CD1c-positive myeloid dendritic cell (primary cell): ENCODE data around the gene CDC20B.

Source experiments
- DNase-seq: peaks from one replicate; pipeline ENCODE4 v3.0.0-alpha.2; 2016; ENCODE audit errors: extremely low spot score

The CDC20B gene, protein sequence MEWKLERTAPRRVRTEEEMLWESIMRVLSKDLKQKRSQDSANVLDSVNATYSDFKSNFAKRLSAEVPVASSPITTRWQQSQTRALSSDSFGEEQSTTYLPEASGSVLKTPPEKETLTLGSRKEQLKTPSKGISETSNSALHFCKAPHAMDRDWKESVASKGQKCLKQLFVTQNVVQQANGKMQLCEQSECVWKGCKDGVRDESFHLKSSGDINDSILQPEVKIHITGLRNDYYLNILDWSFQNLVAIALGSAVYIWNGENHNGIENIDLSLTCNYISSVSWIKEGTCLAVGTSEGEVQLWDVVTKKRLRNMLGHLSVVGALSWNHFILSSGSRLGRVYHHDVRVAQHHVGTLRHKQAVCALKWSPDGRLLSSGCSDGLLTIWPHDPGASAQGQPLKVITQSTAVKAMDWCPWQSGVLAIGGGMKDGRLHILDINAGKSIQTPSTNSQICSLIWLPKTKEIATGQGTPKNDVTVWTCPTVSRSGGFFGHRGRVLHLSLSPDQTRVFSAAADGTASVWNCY

DNA sequence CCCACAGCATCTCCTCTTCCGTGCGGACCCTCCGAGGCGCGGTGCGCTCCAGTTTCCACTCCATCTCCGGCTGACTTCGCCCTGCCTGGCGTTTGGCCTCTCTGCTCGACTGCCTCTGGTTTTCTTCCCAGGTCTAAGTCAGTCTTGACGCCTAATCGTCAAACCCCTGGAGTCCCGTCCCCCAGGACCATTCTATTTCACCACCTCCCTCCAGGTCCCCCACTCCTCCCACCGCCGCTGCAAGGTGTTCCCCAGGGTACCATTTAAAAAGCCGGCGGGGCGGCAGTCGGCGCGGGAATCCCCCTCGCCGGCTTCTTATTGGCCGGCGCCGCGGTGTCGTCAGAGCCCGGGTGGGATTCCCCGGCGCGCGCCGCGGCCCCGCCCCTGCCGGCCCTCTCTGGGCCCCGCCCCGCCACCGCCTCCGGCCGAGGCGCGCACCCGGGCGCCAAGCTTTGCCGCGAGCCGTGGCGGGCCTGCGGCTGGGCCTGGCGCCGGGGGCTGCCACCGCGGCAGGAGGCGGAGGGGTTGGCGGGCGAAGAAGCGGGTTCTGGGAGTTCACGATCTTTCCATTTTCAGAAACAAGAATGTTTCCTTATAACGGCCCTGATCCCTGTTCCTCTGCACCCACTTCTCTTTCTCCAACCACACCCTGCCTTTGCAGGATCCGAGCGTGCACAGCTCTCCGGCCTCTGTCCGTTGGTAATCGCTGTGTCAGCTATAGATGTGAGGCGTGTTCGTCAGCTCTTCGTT, at the start of gene CDC20B:
Gene CDC20B, minus strand, starts transcription at position 241 of the 750 bp plus-strand sequence. Its CDS starts 177 bp downstream, at position 64.
- peak; percentile 79 for DNase-seq

DNA sequence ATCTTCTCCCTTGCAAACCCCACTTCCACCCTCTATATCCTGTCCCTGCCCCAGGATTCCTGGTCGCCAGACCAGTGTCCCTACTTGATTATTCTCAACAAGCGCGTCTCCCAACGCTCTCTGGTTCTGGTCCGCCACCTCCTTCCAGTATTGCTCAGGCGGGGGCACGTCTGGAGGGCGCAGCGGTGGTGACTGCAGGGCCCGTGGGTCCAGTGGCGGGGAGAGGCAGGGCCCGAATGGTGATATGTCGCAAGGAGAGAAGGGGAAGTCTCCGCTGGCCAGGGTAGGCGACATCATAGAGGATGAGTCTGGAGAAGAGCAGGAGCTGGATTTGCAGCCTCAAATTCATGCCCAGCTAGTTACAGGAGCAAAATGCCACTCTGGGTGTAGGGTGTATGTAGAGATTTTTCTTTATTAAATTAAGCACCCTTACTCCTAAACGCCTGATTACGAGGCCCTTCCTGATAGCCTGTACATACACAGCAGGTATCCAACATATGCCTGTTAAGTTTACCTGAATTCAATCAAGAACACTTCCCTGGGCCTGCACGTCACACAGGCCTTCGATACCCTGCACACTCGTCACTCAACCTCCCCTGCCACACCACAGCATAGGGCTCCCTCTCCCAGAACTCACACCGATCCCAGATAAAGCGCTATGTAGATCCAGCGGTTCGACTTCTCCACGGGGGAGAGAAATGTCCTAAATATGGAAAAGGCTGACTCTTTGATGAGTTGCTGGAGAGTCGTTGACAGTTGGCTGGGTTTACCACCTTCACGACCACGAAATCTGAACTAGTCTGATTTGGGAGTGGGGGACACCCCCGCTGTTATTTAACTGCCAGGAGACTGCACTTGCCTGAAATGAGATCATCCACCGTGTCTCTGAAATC, 49.4 kb upstream of the CDC20B start:
- no peak for DNase-seq

DNA sequence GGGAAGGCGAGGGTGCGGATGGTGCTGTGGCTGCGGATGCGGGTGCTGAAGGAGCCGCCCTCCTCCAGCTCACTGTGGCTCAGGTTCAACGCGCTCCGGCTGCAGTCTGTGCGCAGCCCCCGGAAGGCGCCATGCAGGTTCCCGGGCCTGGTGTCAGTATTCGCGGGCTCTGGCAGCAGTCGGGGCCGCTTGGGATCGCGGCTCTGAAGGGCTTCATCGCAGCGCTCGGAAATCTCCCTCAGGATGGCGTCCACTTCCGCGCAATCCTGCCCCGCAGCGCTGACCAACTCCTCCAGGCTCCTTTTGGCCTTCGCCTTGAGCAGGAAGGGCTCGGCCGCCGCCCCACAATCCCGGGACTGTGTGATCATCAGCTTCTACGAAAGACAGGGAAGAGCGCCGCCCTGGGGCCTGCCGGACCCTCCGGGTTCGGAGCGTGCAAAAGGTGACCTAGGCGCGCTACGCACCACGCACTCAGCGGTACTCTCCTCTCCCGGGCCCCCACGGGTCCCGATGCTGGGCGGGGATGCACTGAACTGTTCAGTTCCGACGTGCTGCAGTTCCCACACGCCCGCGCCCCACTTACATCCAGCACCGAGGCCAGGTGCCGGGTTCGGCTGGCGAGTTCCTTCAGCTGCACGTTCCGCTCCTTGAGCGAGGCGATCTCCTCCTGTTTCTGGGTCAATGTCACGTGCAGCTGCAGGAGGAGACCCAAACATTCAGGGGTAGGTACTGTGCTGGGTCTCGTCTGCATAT, 47.6 kb upstream of the CDC20B start:
- DNase-seq, result no peak

DNA sequence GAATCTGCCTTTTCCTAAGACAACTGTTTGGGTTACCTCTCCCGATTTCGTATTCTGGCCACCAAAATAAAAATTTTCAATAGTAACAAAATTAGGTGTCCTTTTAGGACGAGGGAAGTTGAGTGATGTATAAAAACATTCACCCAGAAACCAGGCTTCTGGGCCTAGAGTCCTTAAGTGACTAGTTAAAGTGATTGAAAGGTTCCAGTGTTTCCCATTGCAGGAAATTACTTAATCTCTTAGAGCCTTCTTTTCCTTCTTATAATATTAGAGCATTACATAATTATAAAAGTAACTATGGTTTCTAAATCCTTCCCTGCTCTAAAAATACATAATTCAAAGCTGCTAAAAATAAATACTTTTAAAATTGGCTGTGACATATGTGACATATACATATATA, 46.8 kb upstream of the CDC20B start:
- no peak for DNase-seq

DNA sequence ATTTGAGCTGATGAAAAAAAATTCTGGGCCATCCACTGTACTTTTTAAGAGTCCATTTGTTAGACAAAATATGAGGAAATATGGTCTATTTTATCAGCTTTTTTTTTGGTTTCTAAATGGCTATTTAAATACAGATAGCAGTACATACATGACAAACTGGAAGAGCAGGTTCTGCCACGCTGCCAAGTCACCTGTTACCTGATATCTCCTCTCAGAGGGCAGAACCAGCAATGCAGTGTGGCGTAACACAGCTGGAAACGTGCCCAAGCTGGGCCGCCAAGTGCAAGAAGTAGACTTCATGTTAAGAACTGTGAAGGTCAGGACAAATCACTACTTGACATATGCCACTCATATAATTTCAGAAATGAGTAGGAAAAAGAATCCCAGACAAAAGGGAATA, 46.0 kb upstream of the CDC20B start:
- DNase-seq, result no peak

DNA sequence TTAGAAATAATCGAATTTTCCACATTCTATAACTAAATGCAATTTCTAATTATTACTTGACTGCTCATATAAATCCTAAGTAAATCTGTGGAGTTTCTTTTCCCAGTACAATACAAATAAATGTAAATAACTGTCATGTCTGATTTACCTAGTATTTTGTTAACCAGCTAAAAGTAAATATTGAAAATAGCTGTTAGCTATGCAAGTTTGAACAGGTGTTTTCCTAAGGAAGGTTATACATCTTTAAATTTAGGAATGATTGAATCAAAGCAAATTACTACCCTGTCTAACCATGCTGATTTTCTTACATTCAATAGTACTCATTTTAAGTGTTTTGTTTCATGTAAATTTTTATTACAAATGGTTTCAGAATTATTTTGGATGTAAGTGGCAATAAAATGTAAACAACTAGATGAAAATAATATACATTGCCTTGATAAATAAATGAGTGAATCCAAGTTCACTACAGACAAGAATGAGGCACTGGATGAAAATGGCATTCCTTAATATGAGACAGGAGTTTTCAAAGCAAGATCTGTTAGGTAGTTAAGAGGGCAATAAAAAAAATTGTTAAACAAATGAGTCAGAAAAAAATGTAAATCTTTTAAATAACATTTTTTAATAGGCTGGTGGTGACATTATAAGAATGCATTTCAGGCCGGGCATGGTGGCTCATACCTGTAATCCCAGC, 38.4 kb upstream of the CDC20B start:
- no peak for DNase-seq

DNA sequence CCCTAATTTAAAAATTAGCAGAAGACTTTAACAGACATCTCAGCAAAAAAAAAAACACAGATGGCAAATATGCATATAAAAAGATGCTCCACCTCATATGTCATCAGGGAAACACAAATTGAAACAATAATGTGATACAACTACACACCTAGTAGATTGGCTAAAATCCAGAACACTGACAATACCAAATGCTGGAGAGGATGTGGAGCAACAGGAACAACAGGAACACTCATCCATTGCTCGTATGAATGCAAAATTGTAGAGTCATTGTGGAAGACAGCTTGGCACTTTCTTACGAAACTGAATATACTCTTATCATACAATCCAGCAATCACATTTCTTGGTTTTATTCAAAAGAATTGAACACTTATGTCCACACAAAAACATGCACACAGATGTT, 32.0 kb upstream of the CDC20B start:
- no peak for DNase-seq

DNA sequence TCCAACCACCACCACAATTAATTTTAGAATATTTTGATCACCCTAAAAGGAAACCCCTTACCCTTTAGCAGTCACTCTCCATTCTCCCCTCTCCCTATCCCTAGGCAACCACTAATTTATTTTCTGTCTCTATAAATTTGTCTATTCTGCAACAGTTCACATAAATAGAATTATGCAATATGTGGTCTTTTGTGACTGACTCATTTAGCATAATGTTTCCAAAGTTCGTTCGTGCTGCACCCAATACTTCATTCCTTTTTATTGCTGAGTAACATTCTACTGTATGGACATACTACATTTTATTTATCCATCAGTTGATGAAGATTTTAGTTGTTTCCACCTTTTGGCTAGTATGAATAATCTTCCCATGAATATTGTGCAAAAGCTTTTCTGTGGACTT, 18.2 kb upstream of the CDC20B start:
- DNase-seq, result no peak

DNA sequence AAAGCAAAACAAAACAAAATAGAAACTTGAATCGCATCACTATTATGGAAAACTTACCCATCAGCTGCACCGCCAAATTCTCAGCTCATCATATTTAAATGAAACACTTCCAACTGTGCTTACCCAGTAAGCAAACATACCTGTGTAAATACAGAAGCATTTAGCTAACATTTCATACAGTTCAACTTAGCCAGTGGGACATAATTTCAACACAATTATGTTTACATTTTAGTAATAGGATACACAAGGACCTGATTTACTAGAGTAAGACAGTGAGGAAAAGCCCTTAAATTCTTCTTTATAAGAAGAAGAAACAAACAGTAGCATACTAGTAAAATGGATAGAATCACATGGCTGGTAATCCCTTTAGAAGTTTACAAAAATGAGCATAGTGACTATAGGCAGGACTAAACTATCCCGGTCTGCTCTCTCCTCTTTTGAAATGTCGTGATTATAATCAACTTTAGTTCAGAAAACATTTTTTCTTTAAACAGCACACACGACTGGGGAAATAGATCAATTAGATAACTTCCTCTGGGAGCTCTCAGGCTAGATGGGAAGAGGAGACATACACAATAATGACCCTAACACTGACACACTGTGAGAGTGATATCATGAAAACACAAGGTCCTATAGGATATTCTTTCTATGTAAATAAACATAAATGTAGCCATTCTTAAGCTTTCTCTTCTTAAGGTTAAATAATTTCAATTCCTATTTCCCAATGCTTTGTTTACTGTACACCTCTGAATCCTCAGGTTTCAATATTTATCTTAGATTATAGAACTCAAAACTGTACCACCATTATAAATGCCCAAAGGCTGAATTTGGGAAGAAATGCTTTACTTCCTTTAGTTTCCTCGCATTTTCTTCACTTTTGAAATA, 15.9 kb upstream of the CDC20B start:
- DNase-seq, result no peak

DNA sequence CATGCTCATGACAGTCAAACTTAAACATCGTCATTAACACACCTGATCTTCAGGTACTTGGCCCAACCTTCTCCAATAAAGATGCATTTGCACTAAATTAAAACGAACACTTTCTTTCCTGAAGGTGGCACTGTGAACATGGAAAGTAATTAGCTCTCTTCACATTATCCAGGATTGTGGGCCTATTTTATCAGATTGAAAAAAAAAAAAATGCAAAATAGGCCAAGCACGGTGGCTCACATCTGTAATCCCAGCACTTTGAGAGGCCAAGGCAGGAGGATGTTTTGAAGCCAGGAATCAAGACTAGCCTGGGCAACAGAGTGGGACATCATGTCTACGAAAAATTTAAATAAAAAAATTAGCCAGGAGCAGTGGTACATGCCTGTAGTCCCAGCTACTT, 14.4 kb upstream of the CDC20B start:
- DNase-seq, result no peak

DNA sequence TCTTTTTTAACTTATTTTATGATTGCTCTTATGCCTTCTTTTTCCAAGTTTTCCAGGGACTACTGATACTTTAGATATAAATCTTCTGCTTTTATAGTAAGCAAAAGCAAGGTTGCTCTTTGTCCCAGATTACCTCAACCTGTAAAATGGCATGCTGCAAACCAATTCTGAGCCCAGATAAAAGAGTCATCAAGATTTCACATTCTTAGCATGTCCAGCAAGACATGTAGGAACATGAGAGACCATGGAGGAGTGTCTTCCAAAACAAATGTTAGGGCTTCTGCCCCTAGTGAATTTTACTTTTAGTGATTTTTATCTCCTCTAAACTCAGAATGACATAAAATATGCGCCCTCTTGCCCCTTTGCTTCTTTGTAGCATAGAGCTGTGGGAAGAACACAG, 7.0 kb upstream of the CDC20B start:
- no peak for DNase-seq

DNA sequence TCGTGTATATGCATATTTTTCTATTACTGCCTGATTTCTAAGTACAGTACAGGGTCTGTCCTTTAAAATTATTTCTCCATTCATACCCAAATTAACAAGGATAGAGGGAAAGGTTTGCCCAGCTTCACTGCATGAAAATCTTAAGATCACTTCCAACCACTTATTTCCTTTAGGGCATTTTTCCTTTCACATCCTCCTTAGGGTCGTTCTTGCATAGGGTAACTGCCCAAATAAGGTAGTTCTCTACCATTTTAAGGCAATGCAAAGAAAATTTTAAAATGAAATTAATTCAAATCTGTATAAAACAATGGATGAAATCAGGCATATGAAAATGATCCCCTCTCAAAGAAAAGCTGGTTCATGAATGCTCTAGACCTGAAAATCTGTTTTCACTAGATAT, 4.1 kb upstream of the CDC20B start:
- peak; percentile 7 for DNase-seq

DNA sequence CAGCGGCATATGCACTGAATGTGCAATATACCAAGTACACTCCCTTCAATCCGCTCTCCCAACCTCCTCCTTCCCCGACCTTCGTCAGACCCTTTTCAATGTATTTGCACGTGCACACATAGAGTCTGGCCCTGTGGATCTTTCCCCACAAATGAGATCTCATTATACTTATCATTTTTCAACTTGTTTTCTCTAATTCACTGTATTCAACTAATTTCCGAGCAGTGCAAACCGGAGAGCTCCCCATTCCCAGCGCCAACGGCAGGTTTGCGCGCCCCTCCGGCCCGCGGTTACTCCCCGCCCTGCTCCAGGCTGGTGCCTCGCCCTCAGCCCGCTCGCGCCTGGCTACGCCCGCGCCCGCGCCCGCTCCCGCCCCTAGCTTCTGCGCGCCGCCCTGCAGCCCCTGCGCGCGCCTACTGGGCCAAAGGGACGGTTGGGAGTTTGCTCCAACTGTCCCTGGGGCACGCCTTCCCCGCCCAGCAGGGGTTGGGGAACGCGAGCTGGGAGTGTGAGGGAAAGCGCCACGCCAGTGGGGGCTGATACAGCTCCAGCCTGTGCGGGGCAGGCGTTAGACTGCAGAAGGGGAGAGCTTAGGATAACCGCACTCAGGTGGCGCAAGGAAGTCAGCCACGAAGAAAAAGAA, 3.3 kb upstream of the CDC20B start:
- peak; percentile 59 for DNase-seq

DNA sequence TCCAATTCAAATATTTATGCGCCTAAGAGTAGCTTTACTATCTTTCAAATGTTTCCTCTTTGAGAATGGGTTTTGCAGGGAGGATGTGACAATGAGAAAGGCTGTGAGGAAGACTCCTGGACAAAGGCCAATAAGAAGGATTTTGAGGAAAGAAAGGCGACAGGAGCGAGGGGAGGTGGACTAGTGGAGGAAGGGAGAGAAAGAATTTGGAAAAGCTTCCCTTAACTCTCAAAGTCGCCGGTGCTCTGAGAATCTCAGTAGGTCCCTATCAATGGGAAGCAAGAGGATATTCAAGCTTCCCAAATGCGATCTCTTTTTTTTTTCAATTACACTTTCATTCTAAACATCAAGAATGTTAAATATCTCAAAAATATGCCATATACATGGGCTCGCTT, 2.8 kb upstream of the CDC20B start:
- no peak for DNase-seq

DNA sequence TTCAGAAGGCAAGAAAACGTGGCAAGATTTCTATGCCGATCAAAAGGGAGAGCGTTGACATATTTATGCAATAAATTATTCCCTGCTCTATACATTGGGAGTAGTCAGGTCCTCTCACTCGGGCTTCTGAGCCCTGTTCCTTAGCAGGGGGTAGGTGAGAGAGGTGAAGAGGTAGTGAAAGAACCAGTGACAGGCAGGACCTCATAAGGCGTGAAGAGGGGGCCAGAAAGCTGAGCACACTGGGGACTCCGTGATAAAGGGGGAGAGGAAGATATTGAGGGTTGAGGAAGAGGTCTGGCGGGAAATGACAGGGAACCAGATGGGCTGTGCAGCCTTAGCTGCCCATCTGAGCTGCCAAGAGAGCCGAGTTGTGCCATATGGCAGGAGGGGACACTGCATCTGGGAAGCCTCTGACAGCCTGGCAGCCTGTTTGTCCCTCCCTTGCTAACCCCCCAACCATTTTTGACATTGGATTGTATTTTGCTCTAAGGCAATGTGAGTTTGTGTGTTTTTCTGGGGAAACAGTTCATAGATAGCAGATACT, 782 bp upstream of the CDC20B start:
- DNase-seq, result no peak

DNA sequence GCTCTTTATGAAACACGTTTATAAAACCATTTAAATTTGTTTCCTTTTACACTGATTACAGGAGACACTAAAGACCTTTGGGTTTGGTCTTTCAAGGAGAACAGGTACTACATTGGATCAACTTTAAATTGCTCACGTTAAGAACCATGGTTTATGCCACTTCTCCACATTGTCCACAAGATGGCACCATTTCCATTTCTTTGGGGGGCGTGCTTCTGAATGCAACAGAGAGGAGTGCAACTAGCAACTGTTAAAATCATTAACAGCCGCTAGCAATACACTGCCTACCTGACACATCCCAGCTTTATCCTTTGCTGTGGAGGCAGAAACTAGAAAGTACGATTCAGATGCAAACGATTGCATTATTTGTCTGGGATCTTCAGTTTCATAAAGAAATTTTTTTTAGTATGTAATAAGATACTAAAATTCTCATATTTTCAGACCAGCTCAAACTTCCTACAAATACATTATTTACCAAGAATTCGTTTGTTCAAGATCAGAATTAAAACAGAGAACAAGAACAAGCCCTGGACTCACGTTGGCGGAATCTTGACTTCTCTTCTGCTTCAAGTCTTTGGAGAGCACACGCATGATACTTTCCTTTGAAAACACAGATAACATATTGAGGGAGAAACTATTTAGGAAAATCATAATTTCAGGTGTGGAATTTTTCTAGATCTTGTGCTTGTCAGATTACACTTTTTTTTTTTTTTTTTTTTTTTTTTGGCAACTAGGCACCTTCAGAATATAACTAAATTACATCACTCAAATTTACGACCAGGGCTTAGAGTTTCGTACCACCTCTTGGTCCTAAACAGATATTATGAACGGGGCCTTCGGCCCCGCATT, 702 bp downstream of the CDC20B start:
- peak; percentile 88 for DNase-seq

DNA sequence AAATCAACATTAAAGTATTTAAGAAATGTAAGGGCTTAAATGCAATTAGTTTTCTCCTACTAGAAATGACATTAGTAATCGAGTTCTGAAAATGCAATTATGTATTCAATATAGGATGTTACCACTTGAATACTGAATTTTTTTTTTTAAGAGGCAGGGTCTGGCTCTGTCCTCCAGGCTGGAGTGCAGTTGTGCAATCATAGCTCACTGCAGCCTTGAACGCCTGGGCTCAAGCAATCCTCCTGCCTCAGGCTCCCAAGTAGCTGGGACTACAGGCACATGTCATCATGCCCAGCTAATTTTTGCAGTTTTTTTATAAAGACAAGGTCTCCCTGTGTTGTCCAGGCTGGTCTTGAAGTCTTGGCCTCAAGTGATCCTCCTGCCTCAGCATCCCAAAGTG, 1.5 kb downstream of the CDC20B start:
- no peak for DNase-seq

DNA sequence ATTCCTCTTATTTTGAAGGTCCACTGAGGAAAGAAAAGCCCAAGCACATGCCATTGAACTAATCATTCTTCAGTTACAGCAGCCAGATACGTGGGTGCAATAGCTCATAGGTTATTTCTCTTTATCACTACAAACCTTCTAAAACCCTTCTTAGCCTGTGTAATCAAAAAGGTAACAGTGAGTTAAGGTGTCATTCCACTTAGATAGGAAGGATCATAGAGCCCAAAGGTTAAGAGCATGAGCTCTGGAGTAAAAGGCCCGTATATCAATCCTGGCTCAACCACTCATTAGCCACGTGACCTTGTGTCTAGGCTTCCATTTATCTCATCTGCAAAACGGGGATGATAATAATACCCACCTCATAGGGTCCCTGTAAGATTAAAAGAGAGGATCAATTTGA, 10.3 kb downstream of the CDC20B start:
- no peak for DNase-seq
